IMR-90 (cell line): ENCODE data around the gene PDE4B. TPM values are rescaled to one million over a fixed set of nuclear protein-coding genes. Genes with fewer than 3 reads are reported as not detected.

Experiments
- ATAC-seq: fragments of 200-7000 bp; cut with Tn5 transposase; 2 replicates; pipeline ENCODE4 v1.9.1; 2020; ENCODE audit warnings: low read depth, mild to moderate bottlenecking, moderate library complexity
- BruUV-seq: library from RNA; stranded (reverse); fragments of 400-500 nt; replicated peaks from 2 replicates; lab custom pipeline; 2021; lab: Mats Ljungman, UMichigan
- CTCF ChIA-PET: fragments of 300-600 bp; formaldehyde crosslinking; extraction: SDS; loops from one replicate; lab custom pipeline; 2021; ENCODE audit warnings: antibody characterized with exemption; lab: Yijun Ruan, JAX
- POLR2A ChIA-PET: fragments of 300-600 bp; sonication (Branson Sonifier 250); formaldehyde crosslinking; loops from one replicate; lab custom pipeline; 2022; ENCODE audit warnings: antibody characterized with exemption; ENCODE audit not compliant: unreplicated experiment; lab: Charles Lee
- DNase-seq: peaks from one replicate; pipeline ENCODE4 v3.0.0; 2013
- H2AFZ ChIP-seq: replicated peaks from 2 replicates; pipeline ENCODE3; 2013; ENCODE audit warnings: low read length, mild to moderate bottlenecking; ENCODE audit not compliant: poor library complexity
- H2AK5ac ChIP-seq: 2 replicates; pipeline ENCODE4 v1.6.1; 2013; ENCODE audit warnings: low read depth, low read length, inconsistent platforms
- H2AK9ac ChIP-seq: replicated peaks from 2 replicates; pipeline ENCODE3; 2013; ENCODE audit warnings: mild to moderate bottlenecking, low read depth, low read length, moderate library complexity; ENCODE audit not compliant: poor library complexity
- H2BK120ac ChIP-seq: 2 replicates; pipeline ENCODE4 v1.6.1; 2013; ENCODE audit warnings: low read depth, low read length, inconsistent platforms
- H2BK15ac ChIP-seq: 3 replicates; pipeline ENCODE4 v1.6.1; 2013; ENCODE audit warnings: low read depth, low read length, inconsistent platforms
- H2BK20ac ChIP-seq: 2 replicates; pipeline ENCODE4 v1.6.1; 2013; ENCODE audit warnings: low read depth, mild to moderate bottlenecking, inconsistent platforms, low read length, moderate library complexity
- H2BK5ac ChIP-seq: 2 replicates; pipeline ENCODE4 v1.6.1; 2013; ENCODE audit warnings: mild to moderate bottlenecking, low read depth, low read length, inconsistent platforms; ENCODE audit not compliant: poor library complexity, severe bottlenecking
- H3K14ac ChIP-seq: replicated peaks from 2 replicates; pipeline ENCODE4 v1.6.1; 2013; ENCODE audit warnings: low read depth, low read length, inconsistent platforms
- H3K18ac ChIP-seq: 2 replicates; pipeline ENCODE4 v1.6.1; 2013; ENCODE audit warnings: low read depth, low read length, control low read depth
- H3K23ac ChIP-seq: 2 replicates; pipeline ENCODE4 v1.6.1; 2013; ENCODE audit warnings: low read depth, low read length, inconsistent platforms
- H3K27ac ChIP-seq: 2 replicates; pipeline ENCODE4 v1.5.1; 2013; ENCODE audit warnings: mild to moderate bottlenecking, control low read depth, low read length; ENCODE audit not compliant: insufficient read depth
- H3K27me3 ChIP-seq: 2 replicates; pipeline ENCODE4 v1.6.1; 2013; ENCODE audit warnings: low read length; ENCODE audit not compliant: control insufficient read depth, insufficient read depth
- H3K36me3 ChIP-seq: 2 replicates; pipeline ENCODE4 v1.6.1; 2013; ENCODE audit warnings: low read length, mixed read lengths; ENCODE audit not compliant: control insufficient read depth, insufficient read depth
- H3K4ac ChIP-seq: 2 replicates; pipeline ENCODE4 v1.6.1; 2013; ENCODE audit warnings: low read depth, low read length, inconsistent platforms
- H3K4me1 ChIP-seq: 2 replicates; pipeline ENCODE4 v1.6.1; 2013; ENCODE audit warnings: low read length, mixed read lengths; ENCODE audit not compliant: control insufficient read depth, insufficient read depth
- H3K4me2 ChIP-seq: 2 replicates; pipeline ENCODE4 v1.6.1; 2013; ENCODE audit warnings: low read depth, mild to moderate bottlenecking, control low read depth, low read length, moderate library complexity
- H3K4me3 ChIP-seq: 2 replicates; pipeline ENCODE4 v1.5.1; 2013; ENCODE audit warnings: low read depth, mild to moderate bottlenecking, control low read depth, low read length, moderate library complexity; ENCODE audit not compliant: insufficient read depth
- H3K56ac ChIP-seq: 2 replicates; pipeline ENCODE4 v1.6.1; 2013; ENCODE audit warnings: low read length, inconsistent platforms; ENCODE audit not compliant: insufficient read depth; ENCODE audit errors: extremely low read depth
- H3K79me1 ChIP-seq, 2 experiments: 2 replicates each; pipeline ENCODE4 v1.6.1; 2013; ENCODE audit warnings: low read length in 2 of 2, inconsistent platforms in 1 of 2, low read depth in 1 of 2
- H3K9ac ChIP-seq: 2 replicates; pipeline ENCODE4 v1.6.1; 2013; ENCODE audit warnings: low read depth, low read length, control low read depth
- H3K9me1 ChIP-seq: 2 replicates; pipeline ENCODE4 v1.6.1; 2013; ENCODE audit warnings: low read length, inconsistent platforms; ENCODE audit not compliant: insufficient read depth
- H3K9me3 ChIP-seq: 2 replicates; pipeline ENCODE4 v1.6.1; 2013; ENCODE audit warnings: low read length; ENCODE audit not compliant: control insufficient read depth, insufficient read depth
- H4K20me1 ChIP-seq: 2 replicates; pipeline ENCODE4 v1.6.1; 2013; ENCODE audit warnings: low read length, inconsistent platforms; ENCODE audit not compliant: insufficient read depth
- H4K5ac ChIP-seq: 2 replicates; pipeline ENCODE4 v1.6.1; 2013; ENCODE audit warnings: mild to moderate bottlenecking, low read depth, low read length, control low read depth
- H4K8ac ChIP-seq, 2 experiments: 2 replicates each; pipeline ENCODE4 v1.6.1; 2013; ENCODE audit warnings: low read depth in 2 of 2, low read length in 2 of 2, control low read depth in 1 of 2, inconsistent platforms in 1 of 2
- H4K91ac ChIP-seq: 2 replicates; pipeline ENCODE4 v1.6.1; 2013; ENCODE audit warnings: low read depth, low read length, inconsistent platforms; ENCODE audit not compliant: insufficient read depth
- FOS ChIP-seq: fragments of 150-350 bp; IDR thresholded peaks from 2 replicates; pipeline ENCODE4 v1.6.1; 2016; ENCODE audit warnings: low read depth, low read length
- NFE2L2 ChIP-seq: fragments of 150-350 bp; IDR thresholded peaks from 2 replicates; pipeline ENCODE4 v1.6.1; 2016; ENCODE audit warnings: low read depth, mild to moderate bottlenecking, low read length
- RFX5 ChIP-seq: IDR thresholded peaks from 2 replicates; pipeline ENCODE4 v1.8.0; 2012; ENCODE audit warnings: low read depth, mild to moderate bottlenecking, low read length, moderate library complexity
- WGBS, 2 experiments: methylation state at CpG; one replicate each; pipeline versions ENCODE4 v1.1.5 to v1.1.7; 2013; ENCODE audit warnings: missing lambda C conversion rate in 2 of 2; ENCODE audit not compliant: insufficient read length in 1 of 2; ENCODE audit errors: extremely low coverage in 2 of 2; 5-methylcytosine and 5-hydroxymethylcytosine counted together
- dilution Hi-C: fragments of 300-500 bp; cut with HindIII; formaldehyde crosslinking; loops from one replicate; pipeline ENCODE4 v1.14.3; 2018; ENCODE audit warnings: low sequenced_read_pairs; ENCODE audit not compliant: unreplicated experiment
- in situ Hi-C: fragments of 300-500 bp; cut with MboI; formaldehyde crosslinking; loops from 3 replicates; pipeline ENCODE4 v1.14.3; 2019; ENCODE audit warnings: low sequenced_read_pairs, inconsistent platforms, mixed read lengths
- intact Hi-C: fragments of 100-400 bp; cut with micrococcal nuclease; formaldehyde crosslinking; loops from 2 replicates; pipeline ENCODE4 v1.10.0; 2022
- polyA plus RNA-seq, 3 experiments: library from polyadenylated mRNA; depleted of rRNA; stranded (reverse); fragments of >200 nt; gene quantifications; 2 replicates each; pipeline ENCODE4 v1.2.3, GENCODE V29; 2012; ENCODE audit warnings: low replicate concordance in 1 of 3
- total RNA-seq: library from RNA; depleted of rRNA; stranded (reverse); fragments of >200 nt; gene quantifications from 2 replicates; pipeline ENCODE4 v1.2.3, GENCODE V29; 2012

Gene PDE4B
- total and polyA plus RNA-seq, 2 of the 4 experiments (the other 2 are of a cell fraction) = 5.8 to 21.3 TPM

DNA sequence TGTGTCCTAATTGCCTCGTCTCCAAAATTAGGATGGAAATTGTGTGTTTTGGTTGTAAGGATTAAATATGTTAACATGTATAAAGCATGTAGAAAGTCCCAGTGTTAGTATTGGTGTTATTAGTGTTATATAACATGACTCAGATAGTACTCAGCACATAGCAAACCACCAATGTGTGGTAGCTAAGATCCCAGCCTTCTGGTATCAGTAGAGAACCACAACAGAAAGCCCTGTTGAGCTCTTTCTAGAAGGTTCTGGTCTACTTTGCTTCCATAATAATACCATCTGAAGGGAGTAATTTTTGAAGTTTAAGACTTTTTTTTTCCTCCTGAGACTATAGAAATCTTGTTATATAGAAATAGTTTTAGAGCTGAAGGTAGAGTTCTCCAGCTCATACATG, 481.9 kb downstream of the PDE4B start:
- H3K4ac ChIP-seq = peak overlapping the region; percentile 59
- intact Hi-C loops (no loop called here), in situ Hi-C loops (loop anchor here (5.0 to 25.0 kb wide), 2 partner anchors 58 to 463 kb away; no protein-coding TSS in a partner anchor), dilution Hi-C loops (no loop called here)
- no peaks in the 10 kb centered on the region for H3K9me3 ChIP-seq
- H2AFZ ChIP-seq = no peak overlapping the region
- no peak overlapping the region for H3K4me3 ChIP-seq
- peak overlapping the region; percentile 81 for H2BK5ac ChIP-seq
- peak overlapping the region; percentile 96; the same call in 1 of the 2 replicates for H3K18ac ChIP-seq
- ATAC-seq = peak; percentile 36; the same call in 1 of the 2 replicates
- peak overlapping the region; percentile 89; the same call in 1 of the 2 replicates for H2AK5ac ChIP-seq
- 0 out of 2 replicates have a peak overlapping the region, but pooled peaks have one; percentile 70 for H3K14ac ChIP-seq
- TF ChIP-seq NFE2L2 (no peak), FOS (0 out of 2 replicates have a peak, but pooled peaks have one; percentile 21), RFX5 (peak; percentile 48; the same call in 1 of the 2 replicates)
- peak overlapping the region; percentile 79 for H2BK120ac ChIP-seq
- ChIA-PET POLR2A (interaction anchor here (0.7 to 0.9 kb wide), 2 partner anchors 10 to 57 kb away, joined by 4 to 5 read pairs; no protein-coding TSS in a partner anchor), CTCF (interaction anchor here (0.6 to 1.5 kb wide), 3 partner anchors 59 to 1296 kb away, joined by 3 read pairs; no protein-coding TSS in a partner anchor)
- peak overlapping the region; percentile 78; the same call in 2 of the 3 replicates for H2BK15ac ChIP-seq
- no peak overlapping the region for H3K9ac ChIP-seq
- H3K56ac ChIP-seq = no peak overlapping the region
- peak overlapping the region; percentile 83; the same call in 1 of the 2 replicates for H4K5ac ChIP-seq
- H4K20me1 ChIP-seq = no peaks in the 10 kb centered on the region
- H3K9me1 ChIP-seq = peaks cover 5% of the 10 kb centered on the region; the same call in 1 of the 2 replicates
- DNase-seq = peak; percentile 80
- WGBS, 2 experiments = no CpG with 5 or more reads among the region's 1 CpG
- no peak overlapping the region for H4K91ac ChIP-seq
- BruUV-seq = no TSS peak
- H4K8ac ChIP-seq = peak overlapping the region in 1 of 2 experiments; percentile 70; a peak in 2 of 4 replicates
- no peak overlapping the region for H3K27ac ChIP-seq
- H3K27me3 ChIP-seq = no peaks in the 10 kb centered on the region
- peak overlapping the region; percentile 86; the same call in 1 of the 2 replicates for H2BK20ac ChIP-seq
- 0 out of 4 replicates have a peak, but pooled peaks cover 0 to 3% of the 10 kb centered on the region in 2 experiments for H3K79me1 ChIP-seq
- no peak overlapping the region for H3K23ac ChIP-seq
- H3K4me2 ChIP-seq = no peak overlapping the region
- H3K36me3 ChIP-seq = no peaks in the 10 kb centered on the region
- no peak overlapping the region for H2AK9ac ChIP-seq
- H3K4me1 ChIP-seq = peaks cover 23% of the 10 kb centered on the region
